Astrocyte (in vitro differentiated cells and primary cell): Measurements from ENCODE around the gene ZNF425.

Source experiments
- CTCF ChIP-seq: IDR thresholded peaks from 2 replicates; pipeline ENCODE4 v1.5.1; 2011; ENCODE audit warnings: low read depth, mild to moderate bottlenecking, inconsistent platforms, low read length, moderate library complexity; ENCODE audit not compliant: insufficient read depth
- EZH2 ChIP-seq: IDR thresholded peaks from 2 replicates; pipeline ENCODE4 v1.6.1; 2012; ENCODE audit warnings: mild to moderate bottlenecking, low read length, inconsistent platforms; ENCODE audit not compliant: insufficient read depth

- no peak for TF ChIP-seq CTCF
- no peak for TF ChIP-seq EZH2
Measured at GRCh38 chr7:149063476-149063875, 62.6 kb downstream of the ZNF425 start.
